ENCODE data around the gene SLCO2A1.

GRCh38 chr3:133905376-133905775 lies 124.3 kb downstream of the SLCO2A1 start:
- TF ChIP-seq CTCF (IDR thresholded peaks at IDR 0.05) (no peak), POLR2AphosphoS5 (IDR thresholded peaks at IDR 0.05) (no peak), POLR2A (IDR thresholded peaks at IDR 0.05) (no peak)

Data from breast epithelium (tissue), 3 donors.